B cell (primary cell): Measurements from ENCODE around the gene C19orf81. TPM values are rescaled to one million over a fixed set of nuclear protein-coding genes. Genes with fewer than 3 reads are reported as not detected.

Experiments used
- ATAC-seq: fragments of 200-7000 bp; cut with Tn5 transposase; one replicate; pipeline ENCODE4 v1.10.0; 2021; ENCODE audit warnings: low read depth, mild to moderate bottlenecking, moderate number of reproducible peaks, moderate library complexity
- CTCF ChIA-PET: fragments of 350-600 bp; sonication (Branson Sonifier 250); formaldehyde crosslinking; loops from one replicate; lab custom pipeline; 2021; ENCODE audit warnings: antibody characterized with exemption, inconsistent platforms; lab: Charles Lee
- POLR2A ChIA-PET: fragments of 350-600 bp; sonication (Branson Sonifier 250); formaldehyde crosslinking; loops from one replicate; lab custom pipeline; 2021; ENCODE audit warnings: antibody characterized with exemption; lab: Charles Lee
- DNase-seq: peaks from one replicate; pipeline ENCODE4 v3.0.0; 2013
- H2AFZ ChIP-seq: 2 replicates; pipeline ENCODE4 v1.6.1; 2012; ENCODE audit warnings: mild to moderate bottlenecking, low read depth, low read length; ENCODE audit not compliant: insufficient read depth, poor library complexity, severe bottlenecking
- H3K27ac ChIP-seq, 2 donors: 1 replicate in 1 of 2; 2 replicates in 1 of 2; pipeline ENCODE4 v1.5.1; 2012 to 2013; ENCODE audit warnings: low read length in 2 of 2, mild to moderate bottlenecking in 2 of 2, moderate library complexity in 1 of 2
- H3K27me3 ChIP-seq, 4 experiments: fragments of 200-600 bp in 1 of 4; sonication (generic) in 1 of 4; replicated peaks in 1 of 4; 1 replicate in 2 of 4; 2 replicates in 2 of 4; pipeline versions ENCODE4 v1.6.1 to v1.7.0; 2013 to 2016; ENCODE audit warnings: low read length in 3 of 4, mild to moderate bottlenecking in 2 of 4, mixed read lengths in 1 of 4, moderate library complexity in 1 of 4; ENCODE audit not compliant: insufficient read depth in 4 of 4, control insufficient read depth in 3 of 4; ENCODE audit errors: control extremely low read depth in 1 of 4
- H3K36me3 ChIP-seq, 2 experiments: replicated peaks in 1 of 2; 1 replicate in 1 of 2; 2 replicates in 1 of 2; pipeline versions ENCODE4 v1.6.1 to v1.7.1; 2013; ENCODE audit warnings: low read length in 1 of 2; ENCODE audit not compliant: insufficient read depth in 2 of 2, control insufficient read depth in 1 of 2; ENCODE audit errors: control extremely low read depth in 1 of 2, extremely low read depth in 1 of 2
- H3K4me1 ChIP-seq, 2 donors: fragments of 200-600 bp in 1 of 2; sonication (generic) in 1 of 2; 1 replicate in 1 of 2; 2 replicates in 1 of 2; pipeline versions ENCODE4 v1.5.1 to v1.6.1; 2013 to 2017; ENCODE audit warnings: low read length in 2 of 2; ENCODE audit not compliant: control insufficient read depth in 2 of 2, insufficient read depth in 2 of 2
- H3K4me2 ChIP-seq: replicated peaks from 2 replicates; pipeline ENCODE3; 2012; ENCODE audit warnings: mild to moderate bottlenecking, low read depth, low read length; ENCODE audit not compliant: poor library complexity, severe bottlenecking
- H3K4me3 ChIP-seq, 5 experiments: fragments of 200-600 bp in 1 of 5; sonication (generic) in 1 of 5; 1 replicate in 3 of 5; 2 replicates in 2 of 5; pipeline versions ENCODE4 v1.5.1 to v1.7.0; 2011 to 2016; ENCODE audit warnings: low read length in 4 of 5, mild to moderate bottlenecking in 4 of 5, low read depth in 2 of 5, control low read depth in 1 of 5, moderate library complexity in 1 of 5; ENCODE audit not compliant: insufficient read depth in 1 of 5; ENCODE audit errors: control extremely low read depth in 1 of 5, extremely low read depth in 1 of 5
- H3K79me2 ChIP-seq: fragments of 200-600 bp; sonication (generic); one replicate; pipeline ENCODE4 v1.6.0; 2016; ENCODE audit warnings: low read length; ENCODE audit not compliant: control insufficient read depth, insufficient read depth
- H3K9ac ChIP-seq: fragments of 200-600 bp; sonication (generic); 2 replicates; pipeline ENCODE4 v1.6.1; 2017; ENCODE audit warnings: mild to moderate bottlenecking, low read length, moderate library complexity
- H3K9me3 ChIP-seq, 3 donors: one replicate each; pipeline versions ENCODE4 v1.6.1 to v1.7.1; 2013; ENCODE audit warnings: low read length in 2 of 3; ENCODE audit not compliant: control insufficient read depth in 2 of 3, insufficient read depth in 1 of 3; ENCODE audit errors: control extremely low read depth in 1 of 3
- H4K20me1 ChIP-seq: 2 replicates; pipeline ENCODE4 v1.6.0; 2012; ENCODE audit warnings: mild to moderate bottlenecking, low read length; ENCODE audit not compliant: insufficient read depth, control insufficient read depth, poor library complexity, severe bottlenecking
- H3K27ac Mint-ChIP-seq: one replicate; pipeline ENCODE4 v1.8.0; 2021; ENCODE audit warnings: mixed read lengths
- H3K27me3 Mint-ChIP-seq: one replicate; pipeline ENCODE4 v1.8.0; 2021; ENCODE audit warnings: mixed read lengths
- H3K4me1 Mint-ChIP-seq: one replicate; pipeline ENCODE4 v1.8.0; 2021; ENCODE audit warnings: mixed read lengths
- H3K4me3 Mint-ChIP-seq: one replicate; pipeline ENCODE4 v1.8.0; 2021; ENCODE audit warnings: mixed read lengths
- H3K9me3 Mint-ChIP-seq: one replicate; pipeline ENCODE4 v1.8.0; 2022; ENCODE audit warnings: mixed read lengths; ENCODE audit not compliant: insufficient read depth
- EZH2 ChIP-seq: IDR thresholded peaks from 2 replicates; pipeline ENCODE4 v1.6.1; 2012; ENCODE audit warnings: borderline replicate concordance, low read depth, mild to moderate bottlenecking, moderate library complexity, low read length; ENCODE audit not compliant: insufficient read depth, poor library complexity, severe bottlenecking
- WGBS: methylation state at CpG from one replicate; pipeline ENCODE4 v1.1.5; 2013; ENCODE audit warnings: missing lambda C conversion rate; ENCODE audit not compliant: insufficient coverage; 5-methylcytosine and 5-hydroxymethylcytosine counted together
- intact Hi-C: fragments of 100-400 bp; cut with micrococcal nuclease; formaldehyde crosslinking; loops from one replicate; pipeline ENCODE4 v1.10.0; 2022
- polyA plus RNA-seq: library from polyadenylated mRNA; depleted of rRNA; stranded (reverse); fragments of >200 nt; gene quantifications from 2 replicates; pipeline ENCODE4 v1.2.3, GENCODE V29; 2012
- total RNA-seq, 2 donors: library from RNA; stranded (reverse); fragments of 120-200 nt in 1 of 2; gene quantifications; 1 replicate in 1 of 2; 2 replicates in 1 of 2; pipeline versions ENCODE4 v1.2.3 to v1.2.4, GENCODE V29; 2013 to 2022
- TF ChIP-seq, protein P1 (sequence below): fragments of 200-600 bp; IDR thresholded peaks from one replicate; pipeline ENCODE4 v1.8.0; 2022; ENCODE audit warnings: antibody characterized with exemption, mild to moderate bottlenecking

C19orf81 gene
- total and polyA plus RNA-seq, 2 donors (not counting 1 experiment from before 2014, with no cell fraction given): 0.37 TPM; not detected in 1

DNA sequence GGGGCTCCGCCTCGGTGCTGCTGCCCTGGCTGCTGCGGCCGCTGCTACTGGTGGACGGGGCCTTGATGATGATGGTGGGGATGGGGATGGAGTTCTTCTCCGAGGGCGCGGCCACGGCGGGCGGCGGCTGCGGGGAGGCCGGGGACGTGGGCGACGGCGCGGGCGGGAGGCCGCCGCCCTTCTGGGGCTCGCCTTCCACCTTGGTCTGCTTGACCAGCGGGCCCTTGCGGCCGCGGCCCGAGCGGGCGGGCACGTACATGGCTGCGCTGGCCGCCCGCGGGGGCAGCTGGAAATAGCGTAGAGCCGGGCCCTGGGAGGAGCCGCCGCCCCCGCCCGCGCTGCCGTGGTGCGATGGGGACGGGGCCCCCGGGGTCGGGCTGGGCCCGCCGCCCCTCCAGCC lies 19.2 kb downstream of the C19orf81 start:
- 10% methylated on average over 49 of the region's 49 CpGs for WGBS
- Histone ChIP-seq H3K4me1 (peaks cover 8 to 18% of the 10 kb centered on the region in 2 donors), H3K27ac (no peak overlapping the region), H3K36me3 (no peaks in the 10 kb centered on the region), H3K9ac (no peak overlapping the region), H3K4me3 (no peak overlapping the region), H3K9me3 (peaks cover 0 to 22% (median 0%) of the 10 kb centered on the region in 3 donors), H2AFZ (no peak overlapping the region), H3K79me2 (no peaks in the 10 kb centered on the region), H3K27me3 (peaks cover 0 to 44% (median 18%) of the 10 kb centered on the region in 4 experiments), H4K20me1 (no peaks in the 10 kb centered on the region), H3K4me2 (peak overlapping the region; percentile 59)
- H3K4me1 Mint-ChIP-seq: peaks cover 2% of the 10 kb centered on the region
- H3K9me3 Mint-ChIP-seq: no peaks in the 10 kb centered on the region
- no peak overlapping the region for H3K4me3 Mint-ChIP-seq
- intact Hi-C loops: loop anchor here (2.0 kb wide), 2 partner anchors 114 to 254 kb away; no protein-coding TSS in a partner anchor
- peaks cover 39% of the 10 kb centered on the region for H3K27me3 Mint-ChIP-seq
- POLR2A ChIA-PET: no interaction called here
- CTCF ChIA-PET: no interaction called here
- TF ChIP-seq, protein P1, sequence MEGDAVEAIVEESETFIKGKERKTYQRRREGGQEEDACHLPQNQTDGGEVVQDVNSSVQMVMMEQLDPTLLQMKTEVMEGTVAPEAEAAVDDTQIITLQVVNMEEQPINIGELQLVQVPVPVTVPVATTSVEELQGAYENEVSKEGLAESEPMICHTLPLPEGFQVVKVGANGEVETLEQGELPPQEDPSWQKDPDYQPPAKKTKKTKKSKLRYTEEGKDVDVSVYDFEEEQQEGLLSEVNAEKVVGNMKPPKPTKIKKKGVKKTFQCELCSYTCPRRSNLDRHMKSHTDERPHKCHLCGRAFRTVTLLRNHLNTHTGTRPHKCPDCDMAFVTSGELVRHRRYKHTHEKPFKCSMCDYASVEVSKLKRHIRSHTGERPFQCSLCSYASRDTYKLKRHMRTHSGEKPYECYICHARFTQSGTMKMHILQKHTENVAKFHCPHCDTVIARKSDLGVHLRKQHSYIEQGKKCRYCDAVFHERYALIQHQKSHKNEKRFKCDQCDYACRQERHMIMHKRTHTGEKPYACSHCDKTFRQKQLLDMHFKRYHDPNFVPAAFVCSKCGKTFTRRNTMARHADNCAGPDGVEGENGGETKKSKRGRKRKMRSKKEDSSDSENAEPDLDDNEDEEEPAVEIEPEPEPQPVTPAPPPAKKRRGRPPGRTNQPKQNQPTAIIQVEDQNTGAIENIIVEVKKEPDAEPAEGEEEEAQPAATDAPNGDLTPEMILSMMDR: no peak
- TF ChIP-seq EZH2: no peak
- no peak for DNase-seq
- no peak overlapping the region for H3K27ac Mint-ChIP-seq
- ATAC-seq: no peak

DNA sequence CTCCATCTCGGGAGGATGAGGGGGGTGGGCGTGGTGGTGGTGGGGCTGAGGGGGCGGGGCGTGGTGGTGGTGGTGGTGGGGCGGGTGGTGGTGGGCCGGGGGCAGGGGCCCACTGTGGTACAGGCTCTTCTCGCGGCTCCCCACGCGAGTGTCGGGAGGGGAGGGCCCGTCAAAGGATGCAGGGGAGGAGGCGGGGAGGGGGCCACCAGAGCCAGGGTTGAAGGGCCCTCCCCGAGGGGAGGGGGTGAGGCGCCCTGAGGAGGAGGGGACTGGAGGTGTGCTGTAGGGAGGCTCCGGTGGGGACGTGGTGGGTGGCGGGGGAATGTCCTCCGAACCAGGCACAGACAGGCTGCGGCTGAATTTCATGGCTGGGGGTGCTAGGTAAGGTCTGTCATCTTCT lies 19.6 kb downstream of the C19orf81 start:
- Histone ChIP-seq H3K79me2 (no peaks in the 10 kb centered on the region), H3K4me1 (peaks cover 8 to 18% of the 10 kb centered on the region in 2 donors), H3K36me3 (no peaks in the 10 kb centered on the region), H3K4me3 (no peak overlapping the region), H3K27me3 (peaks cover 0 to 45% (median 18%) of the 10 kb centered on the region in 4 experiments), H3K4me2 (no peak overlapping the region), H3K9me3 (peaks cover 0 to 22% (median 0%) of the 10 kb centered on the region in 3 donors), H4K20me1 (no peaks in the 10 kb centered on the region), H3K9ac (no peak overlapping the region), H3K27ac (no peak overlapping the region), H2AFZ (no peak overlapping the region)
- DNase-seq: no peak
- POLR2A ChIA-PET: no interaction called here
- 63% methylated on average over 11 of the region's 20 CpGs for WGBS
- CTCF ChIA-PET: interaction anchor here (0.7 to 2.7 kb wide), 4 partner anchors 113 to 300 kb away, joined by 3 to 22 read pairs (median 4); no protein-coding TSS in a partner anchor
- TF ChIP-seq EZH2: no peak
- TF ChIP-seq, protein P1: no peak
- Mint-ChIP-seq H3K9me3 (no peaks in the 10 kb centered on the region), H3K27ac (no peak overlapping the region), H3K27me3 (peaks cover 39% of the 10 kb centered on the region), H3K4me1 (peaks cover 2% of the 10 kb centered on the region), H3K4me3 (no peak overlapping the region)
- intact Hi-C loops: loop anchor here (2.0 kb wide), 2 partner anchors 114 to 254 kb away; no protein-coding TSS in a partner anchor
- ATAC-seq: no peak
